Left ventricle myocardium inferior (tissue), 1 donor: ENCODE measurements around the gene IWS1. TPM values are rescaled to one million over a fixed set of nuclear protein-coding genes. Genes with fewer than 3 reads are reported as not detected.
"Not testable (repeated sequence)": the region's sequence is repeated elsewhere in the genome, so short reads cannot be mapped to it uniquely, and the experiment has no call there.

Source experiments
- DNase-seq: peaks from one replicate; pipeline ENCODE4 v3.0.0-alpha.2; 2020
- H3K27ac ChIP-seq: fragments of 200-600 bp; replicated peaks from 2 replicates; pipeline ENCODE4 v1.8.0; 2021
- H3K27me3 ChIP-seq: fragments of 200-600 bp; 2 replicates; pipeline ENCODE4 v1.8.0; 2021; ENCODE audit warnings: low read depth
- H3K36me3 ChIP-seq: fragments of 200-600 bp; 2 replicates; pipeline ENCODE4 v1.8.0; 2021
- H3K4me1 ChIP-seq: fragments of 200-600 bp; 2 replicates; pipeline ENCODE4 v1.8.0; 2021
- H3K4me3 ChIP-seq: fragments of 200-600 bp; 2 replicates; pipeline ENCODE4 v1.8.0; 2021; ENCODE audit warnings: mild to moderate bottlenecking, moderate library complexity
- H3K9me3 ChIP-seq: fragments of 200-600 bp; replicated peaks from 2 replicates; pipeline ENCODE4 v1.8.0; 2021
- intact Hi-C: fragments of 100-400 bp; cut with micrococcal nuclease; formaldehyde crosslinking; loops from one replicate; pipeline ENCODE4 v1.11.0; 2022
- total RNA-seq: library from RNA; stranded (reverse); fragmentation: NEBNext Ultra II Directional; extraction: Animal tissue kit (Norgen Biotek cat#: 25700); gene quantifications from one replicate; pipeline ENCODE4 v1.2.1, GENCODE V29; 2021
- TF ChIP-seq, protein P1 (sequence below): fragments of 200-600 bp; IDR thresholded peaks from 2 replicates; pipeline ENCODE4 v1.8.0; 2021; ENCODE audit warnings: antibody characterized with exemption, mild to moderate bottlenecking, borderline replicate concordance
- donor health status: DM: no; HTN: yes; CAD: no; lungs with severe emphysema.

IWS1 gene
- total RNA-seq, 1 donor from 2014 or later: 59.8 TPM

DNA sequence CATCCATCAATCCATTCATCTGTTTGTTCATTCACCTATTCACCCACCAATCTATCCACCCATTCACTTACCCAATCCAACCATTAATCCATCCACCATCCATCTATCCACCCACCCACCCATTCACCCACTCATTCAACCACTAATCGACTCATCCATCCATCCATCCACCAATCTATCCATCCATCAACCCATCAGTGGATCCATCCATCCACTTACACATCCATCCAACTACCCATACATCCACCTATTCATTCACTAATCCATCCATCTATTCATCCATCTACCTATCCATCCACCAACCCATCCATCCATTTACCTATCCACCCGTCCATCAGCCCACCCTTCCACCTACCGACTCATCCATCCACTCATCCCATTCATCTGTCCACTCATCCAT, 20.5 kb upstream of the IWS1 start:
- H3K9me3 ChIP-seq: no peaks in the 10 kb centered on the region
- peaks cover 7% of the 10 kb centered on the region for H3K4me1 ChIP-seq
- no peak overlapping the region for H3K27ac ChIP-seq
- intact Hi-C loops: no loop called here
- H3K4me3 ChIP-seq: no peak overlapping the region
- TF ChIP-seq, protein P1, sequence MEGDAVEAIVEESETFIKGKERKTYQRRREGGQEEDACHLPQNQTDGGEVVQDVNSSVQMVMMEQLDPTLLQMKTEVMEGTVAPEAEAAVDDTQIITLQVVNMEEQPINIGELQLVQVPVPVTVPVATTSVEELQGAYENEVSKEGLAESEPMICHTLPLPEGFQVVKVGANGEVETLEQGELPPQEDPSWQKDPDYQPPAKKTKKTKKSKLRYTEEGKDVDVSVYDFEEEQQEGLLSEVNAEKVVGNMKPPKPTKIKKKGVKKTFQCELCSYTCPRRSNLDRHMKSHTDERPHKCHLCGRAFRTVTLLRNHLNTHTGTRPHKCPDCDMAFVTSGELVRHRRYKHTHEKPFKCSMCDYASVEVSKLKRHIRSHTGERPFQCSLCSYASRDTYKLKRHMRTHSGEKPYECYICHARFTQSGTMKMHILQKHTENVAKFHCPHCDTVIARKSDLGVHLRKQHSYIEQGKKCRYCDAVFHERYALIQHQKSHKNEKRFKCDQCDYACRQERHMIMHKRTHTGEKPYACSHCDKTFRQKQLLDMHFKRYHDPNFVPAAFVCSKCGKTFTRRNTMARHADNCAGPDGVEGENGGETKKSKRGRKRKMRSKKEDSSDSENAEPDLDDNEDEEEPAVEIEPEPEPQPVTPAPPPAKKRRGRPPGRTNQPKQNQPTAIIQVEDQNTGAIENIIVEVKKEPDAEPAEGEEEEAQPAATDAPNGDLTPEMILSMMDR: no peak
- DNase-seq: no peak
- H3K27me3 ChIP-seq: peaks cover 19% of the 10 kb centered on the region
- H3K36me3 ChIP-seq: no peaks in the 10 kb centered on the region

DNA sequence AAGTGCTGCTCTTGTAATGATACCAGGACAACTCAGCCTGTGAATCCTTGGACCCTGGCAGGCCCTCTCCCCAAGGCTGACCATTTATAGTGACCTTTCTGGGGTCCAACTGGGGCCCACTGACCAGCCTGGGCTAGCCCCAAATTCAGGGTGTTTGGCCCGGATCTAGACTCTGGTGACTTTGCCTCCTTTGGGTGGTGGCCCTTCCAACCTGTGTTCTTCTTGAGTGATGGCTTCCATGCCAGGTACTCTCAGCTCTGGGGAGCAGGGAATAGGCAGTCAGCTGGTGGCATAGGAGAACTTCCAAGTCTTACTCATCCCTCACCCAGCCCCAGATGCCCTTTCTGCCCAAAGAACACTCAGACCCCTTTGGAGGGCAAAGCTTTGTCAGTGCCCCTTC, 19.5 kb upstream of the IWS1 start:
- TF ChIP-seq, protein P1: no peak
- no peak overlapping the region for H3K4me3 ChIP-seq
- no peak overlapping the region for H3K27ac ChIP-seq
- no peaks in the 10 kb centered on the region for H3K36me3 ChIP-seq
- DNase-seq: no peak
- no peaks in the 10 kb centered on the region for H3K9me3 ChIP-seq
- intact Hi-C loops: no loop called here
- H3K27me3 ChIP-seq: peaks cover 21% of the 10 kb centered on the region
- H3K4me1 ChIP-seq: peaks cover 7% of the 10 kb centered on the region

DNA sequence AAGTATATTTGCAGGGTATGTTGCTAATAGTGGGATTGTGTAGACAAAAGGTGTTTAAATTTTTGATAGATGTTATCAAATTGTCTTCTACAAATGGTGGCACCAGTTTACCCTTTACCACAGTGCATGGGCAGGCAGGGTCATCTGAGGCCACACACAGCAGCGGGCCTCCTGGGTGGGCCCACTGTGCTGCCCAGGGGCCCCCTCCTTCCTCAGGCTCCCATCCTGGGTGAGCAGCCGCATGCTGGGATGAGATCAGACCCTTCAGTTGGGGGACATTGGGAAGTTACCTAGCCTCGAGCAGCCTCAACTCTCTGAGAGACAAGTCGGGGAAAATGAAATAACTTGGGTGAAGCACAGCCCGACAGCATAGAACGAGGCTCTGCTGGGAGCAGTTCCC, 18.9 kb upstream of the IWS1 start:
- Histone ChIP-seq H3K27ac (no peak overlapping the region), H3K36me3 (no peaks in the 10 kb centered on the region), H3K4me3 (no peak overlapping the region), H3K4me1 (peaks cover 7% of the 10 kb centered on the region), H3K27me3 (peaks cover 17% of the 10 kb centered on the region), H3K9me3 (no peaks in the 10 kb centered on the region)
- DNase-seq: no peak
- intact Hi-C loops: no loop called here
- TF ChIP-seq, protein P1: no peak

DNA sequence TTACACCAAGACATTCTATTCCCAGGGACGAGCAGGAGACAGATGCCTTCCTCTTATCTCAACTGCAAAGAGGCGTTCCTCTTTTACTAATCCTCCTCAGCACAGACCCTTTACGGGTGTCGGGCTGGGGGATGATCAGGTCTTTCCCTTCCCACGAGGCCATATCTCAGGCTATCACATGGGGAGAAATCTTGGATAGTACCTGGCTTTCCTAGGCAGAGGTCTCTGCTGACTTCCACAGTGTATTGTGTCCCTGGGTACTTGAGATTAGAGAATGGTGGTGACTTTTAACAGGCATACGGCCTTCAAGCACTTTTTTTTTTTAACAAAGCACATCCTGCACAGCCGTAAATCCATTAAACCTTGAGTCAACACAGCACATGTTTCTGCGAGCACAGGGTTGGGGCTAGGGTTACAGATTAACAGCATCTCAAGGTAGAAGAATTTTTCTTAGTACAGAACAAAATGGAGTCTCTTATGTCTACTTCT, 16.8 kb upstream of the IWS1 start:
- H3K27ac ChIP-seq, H3K9me3 ChIP-seq, H3K36me3 ChIP-seq, H3K4me3 ChIP-seq, DNase-seq, H3K4me1 ChIP-seq, intact Hi-C loops: not testable (repeated sequence)
- H3K27me3 ChIP-seq: peaks cover 13% of the 10 kb centered on the region

DNA sequence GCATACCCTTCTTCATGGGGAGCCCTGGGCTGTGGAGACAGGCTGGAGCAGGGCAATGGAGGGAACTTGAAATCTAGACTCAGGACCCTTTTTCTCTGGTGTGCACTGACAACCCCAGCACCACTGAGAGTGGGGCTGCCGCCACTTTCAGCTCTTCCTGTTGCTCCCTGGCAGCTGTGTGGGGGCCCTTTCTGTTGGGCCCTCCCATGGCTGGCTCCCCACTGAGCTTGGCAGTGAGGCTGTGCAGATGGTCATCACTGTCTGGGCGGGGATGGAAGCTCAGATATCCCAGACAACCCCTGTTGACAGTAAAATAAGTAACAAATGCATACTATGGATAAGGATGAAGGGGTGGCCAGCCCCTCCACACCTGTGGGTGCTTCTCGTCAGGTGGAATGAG, 15.9 kb upstream of the IWS1 start:
- no peak for DNase-seq
- TF ChIP-seq, protein P1: no peak
- no peaks in the 10 kb centered on the region for H3K36me3 ChIP-seq
- peaks cover 9% of the 10 kb centered on the region for H3K27me3 ChIP-seq
- H3K4me1 ChIP-seq: peaks cover 7% of the 10 kb centered on the region
- no peak overlapping the region for H3K27ac ChIP-seq
- no peak overlapping the region for H3K4me3 ChIP-seq
- intact Hi-C loops: no loop called here
- H3K9me3 ChIP-seq: no peaks in the 10 kb centered on the region

DNA sequence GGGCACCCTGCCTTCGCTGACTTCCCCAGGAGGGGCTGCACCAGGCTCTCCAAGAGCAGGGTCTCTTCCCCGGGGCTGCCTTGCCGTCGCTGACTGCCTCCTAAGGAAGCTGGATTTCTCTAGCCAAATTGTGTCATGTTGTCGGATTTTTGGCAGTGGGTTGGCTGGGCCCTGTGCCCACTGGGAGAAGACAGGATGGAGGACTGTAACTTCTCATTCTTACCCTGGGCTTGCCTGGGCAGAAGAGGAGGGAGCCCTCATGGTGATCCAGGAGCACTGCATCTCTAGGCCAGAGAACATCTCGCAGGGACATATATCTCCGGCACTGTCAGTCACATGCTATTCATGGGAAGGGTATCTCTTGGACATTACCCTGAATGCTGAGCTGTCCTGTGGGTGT, 15.5 kb upstream of the IWS1 start:
- Histone ChIP-seq H3K36me3 (no peaks in the 10 kb centered on the region), H3K4me3 (no peak overlapping the region), H3K9me3 (no peaks in the 10 kb centered on the region), H3K27ac (no peak overlapping the region), H3K4me1 (peaks cover 7% of the 10 kb centered on the region), H3K27me3 (peaks cover 9% of the 10 kb centered on the region)
- intact Hi-C loops: no loop called here
- TF ChIP-seq, protein P1: no peak
- no peak for DNase-seq
